AG04449 (cell line): ENCODE measurements around the gene NDST4.

Experiments used
- CTCF ChIA-PET: fragments of 350-600 bp; formaldehyde crosslinking; extraction: SDS; loops from one replicate; lab custom pipeline; 2021; ENCODE audit warnings: antibody characterized with exemption; lab: Yijun Ruan, JAX
- POLR2A ChIA-PET: fragments of 400-600, 350-600 bp; formaldehyde crosslinking; extraction: SDS; loops from one replicate; lab custom pipeline; 2020; ENCODE audit warnings: antibody characterized with exemption, inconsistent platforms; lab: Yijun Ruan, JAX
- DNase-seq: peaks from one replicate; pipeline ENCODE4 v3.0.0-alpha.2; 2010; ENCODE audit warnings: low read depth, low spot score
- H3K4me3 ChIP-seq: 2 replicates; pipeline ENCODE4 v1.5.1; 2011; ENCODE audit warnings: low read depth, mild to moderate bottlenecking, control low read depth, low read length
- CTCF ChIP-seq: IDR thresholded peaks from one replicate; pipeline ENCODE4 v1.5.1; 2011; ENCODE audit warnings: mild to moderate bottlenecking, moderate library complexity, low read length, control low read depth, inconsistent platforms; ENCODE audit not compliant: insufficient read depth; ENCODE audit errors: missing control alignments

Gene NDST4

GRCh38 chr4:114860786-114861185 lies 252.6 kb downstream of the NDST4 start:
- H3K4me3 ChIP-seq: no peak overlapping the region
- no peak for TF ChIP-seq CTCF
- ChIA-PET POLR2A (no interaction called here), CTCF (no interaction called here)
- no peak for DNase-seq

- no peak overlapping the region for H3K4me3 ChIP-seq
- CTCF ChIA-PET: no interaction called here
- POLR2A ChIA-PET: no interaction called here
- DNase-seq: no peak
- no peak for TF ChIP-seq CTCF
Observed at GRCh38 chr4:114857831-114858230, 255.6 kb downstream of the NDST4 start.

GRCh38 chr4:114839986-114840385 lies 273.4 kb downstream of the NDST4 start:
- CTCF ChIA-PET: no interaction called here
- H3K4me3 ChIP-seq: no peak overlapping the region
- POLR2A ChIA-PET: no interaction called here
- no peak for TF ChIP-seq CTCF
- no peak for DNase-seq

- ChIA-PET POLR2A (no interaction called here), CTCF (no interaction called here)
- no peak for DNase-seq
- no peak for TF ChIP-seq CTCF
- H3K4me3 ChIP-seq: no peak overlapping the region
Observed at GRCh38 chr4:114830628-114831027, 282.8 kb downstream of the NDST4 start.

GRCh38 chr4:114827651-114828050 lies 285.8 kb downstream of the NDST4 start:
- ChIA-PET POLR2A (no interaction called here), CTCF (interaction anchor here (1.3 kb wide), 1 partner anchor 20 kb away, joined by 5 read pairs; no protein-coding TSS in a partner anchor)
- no peak overlapping the region for H3K4me3 ChIP-seq
- DNase-seq: no peak
- no peak for TF ChIP-seq CTCF

GRCh38 chr4:114815760-114816159 lies 297.7 kb downstream of the NDST4 start:
- ChIA-PET POLR2A (no interaction called here), CTCF (no interaction called here)
- no peak for TF ChIP-seq CTCF
- no peak for DNase-seq
- H3K4me3 ChIP-seq: no peak overlapping the region

- H3K4me3 ChIP-seq: no peak overlapping the region
- POLR2A ChIA-PET: no interaction called here
- DNase-seq: no peak
- CTCF ChIA-PET: interaction anchor here (0.6 kb wide), 1 partner anchor 1744 kb away, joined by 3 read pairs; no protein-coding TSS in a partner anchor
- TF ChIP-seq CTCF: no peak
Observed at GRCh38 chr4:114813961-114814360, 299.5 kb downstream of the NDST4 start.
